Loucy (cell line): ENCODE results near the gene NUB1.

Source experiments
- H2AFZ ChIP-seq: fragments of 200-600 bp; sonication (generic); 2 replicates; pipeline ENCODE4 v1.6.0; 2016; ENCODE audit warnings: antibody characterized with exemption, mild to moderate bottlenecking, low read length, moderate library complexity
- H3F3A ChIP-seq: fragments of 200-600 bp; 2 replicates; pipeline ENCODE4 v1.6.0; 2016; ENCODE audit warnings: antibody characterized with exemption, low read depth, mild to moderate bottlenecking
- H3K27me3 ChIP-seq: fragments of 200-600 bp; sonication (generic); 2 replicates; pipeline ENCODE4 v1.6.1; 2014; ENCODE audit warnings: low read length, mild to moderate bottlenecking; ENCODE audit not compliant: insufficient read depth, poor library complexity, severe bottlenecking
- H3K36me3 ChIP-seq: fragments of 200-600 bp; sonication (generic); 2 replicates; pipeline ENCODE4 v1.6.1; 2016; ENCODE audit warnings: low read length; ENCODE audit not compliant: insufficient read depth
- H3K4me1 ChIP-seq: fragments of 200-600 bp; sonication (generic); 2 replicates; pipeline ENCODE4 v1.5.1; 2014; ENCODE audit warnings: low read length, mild to moderate bottlenecking; ENCODE audit not compliant: insufficient read depth, poor library complexity, severe bottlenecking
- H3K4me2 ChIP-seq: fragments of 200-600 bp; sonication (generic); 2 replicates; pipeline ENCODE4 v1.6.0; 2014; ENCODE audit warnings: antibody characterized with exemption, low read length, low read depth, mild to moderate bottlenecking; ENCODE audit not compliant: poor library complexity, severe bottlenecking
- H3K4me3 ChIP-seq: fragments of 200-600 bp; sonication (generic); 2 replicates; pipeline ENCODE4 v1.5.1; 2014; ENCODE audit warnings: low read length, mild to moderate bottlenecking, mixed read lengths; ENCODE audit not compliant: poor library complexity, severe bottlenecking
- H3K79me2 ChIP-seq: fragments of 200-600 bp; sonication (generic); 2 replicates; pipeline ENCODE4 v1.6.1; 2014; ENCODE audit warnings: low read length; ENCODE audit not compliant: insufficient read depth
- H3K9ac ChIP-seq: fragments of 200-600 bp; sonication (generic); 2 replicates; pipeline ENCODE4 v1.6.0; 2014; ENCODE audit warnings: mild to moderate bottlenecking, low read depth, low read length, moderate library complexity; ENCODE audit not compliant: poor library complexity, severe bottlenecking
- H3K9me2 ChIP-seq: fragments of 200-600 bp; sonication (generic); replicated peaks from 2 replicates; pipeline ENCODE4 v1.6.1; 2016; ENCODE audit warnings: low read depth, low read length, mixed read lengths
- H3K9me3 ChIP-seq: fragments of 200-600 bp; sonication (generic); 2 replicates; pipeline ENCODE4 v1.6.1; 2014; ENCODE audit warnings: mild to moderate bottlenecking, antibody characterized with exemption, low read length, low read depth; ENCODE audit not compliant: insufficient read depth
- H4K20me1 ChIP-seq: fragments of 200-600 bp; sonication (generic); 2 replicates; pipeline ENCODE4 v1.6.0; 2014; ENCODE audit warnings: antibody characterized with exemption, low read length, mild to moderate bottlenecking; ENCODE audit not compliant: insufficient read depth, poor library complexity, severe bottlenecking
- EZH2phosphoT487 ChIP-seq: fragments of 200-600 bp; IDR thresholded peaks from 2 replicates; pipeline ENCODE4 v1.6.1; 2018; ENCODE audit warnings: antibody characterized with exemption, mild to moderate bottlenecking, moderate library complexity, borderline replicate concordance
- TF ChIP-seq, protein P1 (sequence below): fragments of 200-600 bp; sonication (generic); conservative IDR thresholded peaks from 2 replicates; pipeline ENCODE4 v1.5.1; 2014; ENCODE audit warnings: mild to moderate bottlenecking, antibody characterized with exemption, low read length

The NUB1 gene

DNA sequence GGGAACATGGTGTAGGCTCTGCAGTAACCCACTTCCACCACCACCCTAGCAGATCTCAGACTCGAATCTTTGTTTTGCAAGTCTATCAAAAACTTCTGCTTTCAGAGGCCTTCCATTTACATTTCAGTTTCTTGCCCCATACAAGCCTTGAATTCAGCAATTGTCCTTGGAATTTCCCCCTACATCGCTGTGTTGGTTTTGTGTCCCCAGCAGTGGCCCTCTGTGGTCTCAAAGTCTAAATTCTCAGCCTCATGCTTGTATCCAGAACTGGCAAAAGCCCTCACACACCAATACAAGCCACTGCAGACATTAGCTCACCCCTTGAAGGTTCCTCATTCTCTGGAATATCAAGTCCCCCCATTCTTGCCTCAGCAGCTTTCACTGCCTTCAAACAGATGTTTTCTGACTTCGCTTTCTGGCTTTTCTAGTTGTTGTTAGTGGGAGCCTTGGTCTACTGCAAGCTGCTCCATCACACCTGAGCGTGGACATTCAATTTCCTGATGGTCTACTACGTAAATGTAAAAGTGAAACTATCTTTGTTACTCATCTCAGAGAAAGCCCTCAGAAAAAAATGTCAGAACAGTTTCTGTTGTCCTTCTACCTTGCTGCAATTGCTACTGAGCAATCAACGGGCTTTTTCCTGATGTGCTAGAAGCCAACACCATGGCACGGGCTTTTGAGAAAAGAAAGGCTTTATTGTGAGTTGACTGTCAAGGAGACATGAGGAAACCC, 1.8 kb upstream of the NUB1 start:
- TF ChIP-seq, protein P1, sequence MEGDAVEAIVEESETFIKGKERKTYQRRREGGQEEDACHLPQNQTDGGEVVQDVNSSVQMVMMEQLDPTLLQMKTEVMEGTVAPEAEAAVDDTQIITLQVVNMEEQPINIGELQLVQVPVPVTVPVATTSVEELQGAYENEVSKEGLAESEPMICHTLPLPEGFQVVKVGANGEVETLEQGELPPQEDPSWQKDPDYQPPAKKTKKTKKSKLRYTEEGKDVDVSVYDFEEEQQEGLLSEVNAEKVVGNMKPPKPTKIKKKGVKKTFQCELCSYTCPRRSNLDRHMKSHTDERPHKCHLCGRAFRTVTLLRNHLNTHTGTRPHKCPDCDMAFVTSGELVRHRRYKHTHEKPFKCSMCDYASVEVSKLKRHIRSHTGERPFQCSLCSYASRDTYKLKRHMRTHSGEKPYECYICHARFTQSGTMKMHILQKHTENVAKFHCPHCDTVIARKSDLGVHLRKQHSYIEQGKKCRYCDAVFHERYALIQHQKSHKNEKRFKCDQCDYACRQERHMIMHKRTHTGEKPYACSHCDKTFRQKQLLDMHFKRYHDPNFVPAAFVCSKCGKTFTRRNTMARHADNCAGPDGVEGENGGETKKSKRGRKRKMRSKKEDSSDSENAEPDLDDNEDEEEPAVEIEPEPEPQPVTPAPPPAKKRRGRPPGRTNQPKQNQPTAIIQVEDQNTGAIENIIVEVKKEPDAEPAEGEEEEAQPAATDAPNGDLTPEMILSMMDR: no peak
- no peak for TF ChIP-seq EZH2phosphoT487
- peak overlapping the region; percentile 79 for H2AFZ ChIP-seq

DNA sequence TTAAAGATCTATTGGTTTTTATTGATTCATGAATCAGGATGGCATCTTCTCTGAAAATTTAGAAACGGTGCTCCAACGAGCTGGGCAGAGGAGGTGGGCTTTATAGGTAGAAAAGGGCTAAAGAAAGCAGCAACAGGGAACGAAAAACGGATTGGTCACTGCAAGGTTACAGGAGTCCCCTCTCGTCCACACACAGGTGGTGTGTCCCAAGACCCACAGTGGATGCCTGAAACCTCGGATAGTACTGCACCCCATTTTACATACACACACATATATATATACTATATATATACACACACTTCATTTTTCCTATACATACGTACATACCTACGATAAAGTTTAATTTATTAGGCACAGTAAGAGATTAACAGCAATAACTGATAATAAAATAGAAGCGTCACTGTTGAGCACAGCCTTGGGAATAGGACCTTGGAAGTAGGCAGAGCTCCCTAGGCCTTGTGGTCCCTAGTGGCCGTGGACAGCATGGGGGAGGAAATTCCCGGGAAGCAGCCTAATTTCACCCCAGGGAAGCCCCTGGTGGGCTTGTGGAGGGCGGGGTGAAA, 737 bp upstream of the NUB1 start:
- TF ChIP-seq, protein P1: no peak
- no peak for TF ChIP-seq EZH2phosphoT487
- peak overlapping the region; percentile 79 for H2AFZ ChIP-seq

More for the DNA sequence above, 1.8 kb upstream of the NUB1 start:
- no peaks in the 10 kb centered on the region for H3K36me3 ChIP-seq
- H3K9me2 ChIP-seq: no peaks in the 10 kb centered on the region
- H3F3A ChIP-seq: peaks cover 9% of the 10 kb centered on the region; the same call in 1 of the 2 replicates
- peaks cover 19% of the 10 kb centered on the region for H4K20me1 ChIP-seq
- H3K9ac ChIP-seq: no peak overlapping the region
- peak overlapping the region; percentile 39 for H3K4me2 ChIP-seq
- H3K27me3 ChIP-seq: no peaks in the 10 kb centered on the region
- no peaks in the 10 kb centered on the region for H3K9me3 ChIP-seq
- no peak overlapping the region for H3K4me3 ChIP-seq
- H3K4me1 ChIP-seq: peaks cover 14% of the 10 kb centered on the region
- peaks cover 19% of the 10 kb centered on the region for H3K79me2 ChIP-seq

DNA sequence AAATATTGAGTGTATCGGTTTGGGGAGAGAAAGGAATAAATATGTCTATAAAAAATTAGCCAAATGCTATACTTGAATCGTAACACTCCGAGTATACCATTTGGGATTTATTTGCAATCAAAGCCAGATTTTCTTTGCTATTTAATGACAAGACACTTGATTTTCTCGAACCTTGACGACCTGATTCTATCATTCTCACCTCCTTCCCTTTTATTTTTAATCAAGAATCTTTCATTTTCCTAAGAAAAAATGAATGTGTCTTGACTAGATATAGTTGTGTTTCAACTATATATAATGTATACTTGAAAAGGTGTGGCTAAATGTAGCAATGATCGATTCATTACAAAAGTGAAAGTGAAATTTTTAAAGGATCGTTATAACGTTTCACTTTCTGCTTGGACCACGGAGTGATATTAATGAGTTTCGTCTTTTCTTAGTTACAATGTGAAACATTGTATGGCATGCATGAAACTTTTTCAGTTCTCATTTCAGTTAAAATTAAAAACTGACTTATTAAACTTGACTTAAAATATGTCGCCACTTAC, 562 bp downstream of the NUB1 start:
- Histone ChIP-seq H3K4me3 (peak overlapping the region; percentile 84), H3K9ac (peak overlapping the region; percentile 85), H3K4me2 (peak overlapping the region; percentile 90), H3K79me2 (peaks cover 28% of the 10 kb centered on the region), H4K20me1 (peaks cover 19% of the 10 kb centered on the region), H3K36me3 (peaks cover 10% of the 10 kb centered on the region; the same call in 1 of the 2 replicates), H3K9me2 (no peaks in the 10 kb centered on the region), H2AFZ (peak overlapping the region; percentile 76), H3K27me3 (no peaks in the 10 kb centered on the region), H3F3A (peaks cover 9% of the 10 kb centered on the region; the same call in 1 of the 2 replicates), H3K4me1 (peaks cover 14% of the 10 kb centered on the region), H3K9me3 (no peaks in the 10 kb centered on the region)
- TF ChIP-seq EZH2phosphoT487: no peak

More for the DNA sequence above, 737 bp upstream of the NUB1 start:
- H3K27me3 ChIP-seq: no peaks in the 10 kb centered on the region
- H4K20me1 ChIP-seq: peaks cover 19% of the 10 kb centered on the region
- peaks cover 9% of the 10 kb centered on the region; the same call in 1 of the 2 replicates for H3F3A ChIP-seq
- H3K4me2 ChIP-seq: peak overlapping the region; percentile 35
- H3K79me2 ChIP-seq: peaks cover 21% of the 10 kb centered on the region
- H3K9ac ChIP-seq: no peak overlapping the region
- H3K4me3 ChIP-seq: peak overlapping the region; percentile 10
- H3K9me2 ChIP-seq: no peaks in the 10 kb centered on the region
- H3K36me3 ChIP-seq: peaks cover 4% of the 10 kb centered on the region; the same call in 1 of the 2 replicates
- H3K9me3 ChIP-seq: no peaks in the 10 kb centered on the region
- H3K4me1 ChIP-seq: peaks cover 14% of the 10 kb centered on the region
